HG03060 (cell line): Measurements from ENCODE around the gene TOP2A.
"Not testable (repeated sequence)": the region's sequence is repeated elsewhere in the genome, so short reads cannot be mapped to it uniquely, and the experiment has no call there.

Experiments
- ATAC-seq: cut with Tn5 transposase; IDR thresholded peaks from one replicate; pipeline ENCODE4 v1.9.1; 2021; ENCODE audit warnings: low read depth, moderate number of reproducible peaks; ENCODE audit not compliant: unreplicated experiment

TOP2A gene

DNA sequence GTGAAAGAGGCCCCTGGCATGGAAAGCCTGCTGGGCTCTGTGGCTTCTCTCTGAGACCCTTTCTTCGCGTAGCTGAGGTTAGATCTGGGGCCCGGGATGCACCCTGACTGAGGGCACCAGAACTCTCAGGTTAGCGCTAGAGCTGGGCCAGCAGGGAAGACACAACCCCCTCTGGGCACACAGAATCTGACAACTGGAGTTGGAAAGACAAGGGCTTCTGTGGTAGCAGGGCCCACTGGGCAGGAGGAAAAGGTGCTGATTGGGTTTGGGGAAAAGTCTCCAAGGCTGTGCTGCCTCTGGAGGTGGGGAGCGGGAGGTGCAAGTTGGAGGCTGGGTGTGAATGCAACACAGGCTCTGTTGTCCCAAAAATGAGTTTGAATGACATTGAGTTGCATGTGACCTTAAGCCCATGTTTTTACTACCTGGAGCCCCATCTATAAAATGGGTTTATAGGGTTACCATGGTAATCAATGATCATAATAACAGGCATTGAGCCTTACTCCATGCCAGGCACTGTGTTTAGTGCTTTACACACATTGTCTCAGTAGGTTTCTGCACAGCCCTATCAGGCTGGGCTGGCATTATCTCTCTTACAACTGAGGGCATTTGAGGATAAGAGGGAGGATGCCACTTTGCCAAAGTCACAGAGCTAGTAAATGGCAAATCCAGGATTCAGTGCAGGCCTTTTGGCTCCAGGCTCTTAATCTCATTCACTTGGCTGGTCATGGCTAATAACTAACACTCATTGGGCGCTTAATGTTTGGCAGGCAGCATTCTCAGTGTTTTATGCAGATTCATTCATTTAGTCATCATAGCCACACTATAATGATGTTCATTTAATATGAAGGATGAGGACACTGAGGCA, 16.1 kb upstream of the TOP2A start:
- no peak for ATAC-seq

DNA sequence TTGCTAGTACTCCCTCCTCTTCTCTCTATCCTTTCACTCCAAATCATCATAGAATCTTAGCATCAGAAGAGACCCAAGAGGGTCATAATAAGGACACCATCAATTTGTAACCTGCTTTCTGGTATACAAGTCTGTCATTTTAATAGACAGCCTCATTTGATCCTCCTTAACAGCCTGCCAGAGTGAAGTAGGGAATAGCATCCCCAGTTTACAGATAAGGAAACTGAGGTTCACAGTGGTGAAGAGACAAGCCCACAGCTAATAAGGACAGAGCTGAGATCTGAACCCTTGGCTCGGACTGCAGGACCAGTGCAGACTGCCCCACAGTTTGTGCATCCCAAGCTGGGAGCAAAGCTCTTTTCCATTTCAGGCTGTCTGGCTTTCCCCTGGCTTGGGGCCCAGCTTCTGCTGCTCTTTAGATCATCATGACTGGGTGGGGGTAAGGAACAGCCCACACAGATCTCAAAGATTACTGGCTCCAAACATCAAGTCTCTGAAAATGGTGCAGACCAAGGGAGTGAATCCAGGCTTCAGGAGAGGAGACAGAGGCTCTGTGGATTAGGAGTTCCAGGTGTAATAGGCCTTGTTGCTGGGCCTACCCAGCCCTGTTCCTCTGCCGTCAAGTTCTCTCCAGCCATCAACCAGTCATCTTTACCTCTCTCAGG, 15.3 kb upstream of the TOP2A start:
- no peak for ATAC-seq

DNA sequence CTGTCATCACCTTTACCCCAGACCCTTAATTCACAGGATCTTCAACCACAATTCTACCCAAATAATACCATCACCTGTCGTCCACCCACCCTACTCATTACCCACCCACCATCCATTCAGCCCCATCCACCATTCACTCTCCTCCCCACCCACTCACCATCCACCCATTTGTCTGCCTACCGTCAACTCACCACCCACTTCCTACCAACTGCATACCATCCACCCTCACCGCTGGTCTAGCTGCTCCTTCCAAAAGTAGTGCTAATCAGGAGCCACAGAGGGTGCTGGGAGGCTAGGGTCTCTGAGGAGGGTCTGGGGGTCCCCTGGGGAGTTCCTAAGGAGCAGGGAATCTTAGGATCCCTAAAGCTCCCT, 13.5 kb upstream of the TOP2A start:
- no peak for ATAC-seq

DNA sequence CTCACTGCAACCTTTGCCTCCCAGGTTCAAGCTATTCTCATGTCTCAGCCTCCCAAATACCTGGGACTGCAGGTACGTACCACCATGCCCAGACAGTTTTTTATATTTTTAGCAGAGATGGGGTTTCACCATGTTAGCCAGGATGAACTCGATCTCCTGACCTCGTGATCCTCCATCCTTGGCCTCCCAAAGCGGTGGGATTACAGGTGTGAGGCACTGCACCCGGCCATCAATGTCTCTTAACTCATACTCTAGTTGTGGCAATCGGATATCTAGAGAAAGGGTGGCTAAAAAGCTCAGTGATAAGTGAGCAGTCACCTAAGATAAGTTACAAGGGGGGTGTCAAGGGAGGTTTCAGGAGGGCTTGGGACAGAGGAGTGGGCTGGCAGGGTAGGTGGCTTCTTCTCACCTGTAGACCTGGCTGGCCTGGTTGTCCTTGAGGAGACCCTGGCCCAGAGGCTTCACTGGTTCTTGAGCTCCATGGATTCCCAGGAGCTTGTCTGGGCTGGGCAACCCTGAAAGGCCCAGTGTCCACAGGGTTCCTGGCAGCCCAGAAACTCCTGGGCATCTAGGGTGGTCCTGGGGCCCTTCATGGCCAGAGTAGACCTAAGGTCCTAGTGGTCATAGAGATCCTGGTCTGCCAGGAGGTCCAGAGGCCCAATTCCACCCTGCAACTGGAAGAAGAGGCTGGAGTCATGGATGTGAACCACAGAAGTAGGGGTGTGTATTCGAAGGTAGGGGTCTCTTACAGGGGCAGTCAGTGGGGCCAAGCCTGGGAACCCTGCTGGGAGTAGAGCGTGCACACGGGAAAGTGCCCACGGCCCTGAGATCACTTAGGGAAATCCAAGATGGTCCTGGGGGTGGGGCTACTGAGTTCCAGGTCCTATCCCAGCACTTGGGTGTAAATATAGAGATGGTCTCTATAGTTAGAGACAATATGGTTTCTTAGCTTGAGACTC, 12.9 kb upstream of the TOP2A start:
- no peak for ATAC-seq

DNA sequence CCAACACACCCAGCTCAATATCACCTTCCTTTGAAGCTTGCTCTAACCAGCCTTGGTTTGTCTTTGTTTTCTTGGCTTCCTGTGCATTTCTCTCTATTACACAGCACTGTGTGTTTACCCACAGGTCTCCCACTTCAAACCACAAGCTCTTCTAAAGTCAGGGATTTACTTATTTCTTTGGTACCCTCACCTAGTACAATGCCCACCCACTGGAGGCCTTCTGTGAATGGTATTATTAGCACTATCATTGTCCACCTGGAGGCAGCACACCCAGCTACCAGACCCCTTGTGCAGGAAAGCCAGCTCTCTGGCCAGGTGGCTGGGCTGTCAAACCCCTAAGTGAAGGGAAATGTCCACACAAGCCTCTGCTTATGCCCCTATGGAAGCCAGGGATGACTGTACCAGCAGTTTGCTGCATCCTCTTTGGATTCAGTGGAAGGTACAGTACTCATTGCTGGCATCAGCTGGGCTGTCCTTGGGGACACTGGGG, 9.4 kb upstream of the TOP2A start:
- ATAC-seq: no peak

DNA sequence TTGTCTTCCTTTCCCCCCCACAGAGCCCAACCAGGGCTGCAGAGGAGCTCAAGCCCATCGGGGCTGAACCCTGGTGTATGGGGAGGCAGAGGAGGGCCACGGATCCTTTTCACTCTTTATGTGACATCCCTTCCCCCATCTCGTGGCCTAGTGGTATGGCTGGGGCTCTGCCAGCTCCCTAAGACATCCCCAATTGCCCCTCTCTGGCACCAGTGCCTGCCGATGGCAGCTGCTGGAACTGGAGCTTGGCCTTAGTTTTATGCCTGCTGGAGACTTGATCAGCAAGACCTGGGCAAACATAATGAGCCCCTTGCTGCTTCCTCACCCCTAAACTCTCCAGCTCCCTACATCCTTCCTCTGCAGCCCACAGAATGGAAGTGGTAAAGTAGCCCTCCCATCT, 8.0 kb upstream of the TOP2A start:
- no peak for ATAC-seq

DNA sequence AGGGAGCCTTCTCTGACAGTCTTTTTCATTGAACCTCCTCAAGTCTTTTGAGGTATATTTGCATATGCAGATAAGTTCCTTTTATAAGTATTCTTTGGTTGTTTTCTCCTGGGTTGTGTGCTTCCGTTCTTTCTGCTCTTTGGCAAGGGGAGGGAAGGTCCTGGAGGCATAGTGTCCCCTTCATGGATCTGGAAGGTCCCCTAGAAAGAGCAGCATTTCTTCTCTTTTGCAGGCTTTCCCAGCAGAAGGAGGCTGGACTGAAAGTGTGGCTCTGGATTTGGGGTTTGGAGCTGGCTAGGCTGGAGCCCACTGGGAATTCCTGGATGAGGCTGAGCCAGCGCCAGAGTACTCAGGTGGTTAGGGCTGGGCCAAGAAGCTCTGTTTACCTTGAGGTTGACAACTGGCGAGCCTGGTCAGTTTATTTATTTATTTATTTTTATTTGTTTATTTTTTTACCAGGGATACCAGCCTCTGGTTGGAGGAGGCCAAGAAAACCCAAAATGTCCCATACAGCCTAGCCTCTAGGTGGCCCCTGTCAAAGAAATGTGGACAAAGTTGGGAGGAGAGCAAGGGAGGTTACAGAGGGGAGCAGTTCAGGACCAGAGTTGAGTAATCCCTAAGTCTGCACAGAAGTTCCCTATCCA, 5.4 kb upstream of the TOP2A start:
- no peak for ATAC-seq

DNA sequence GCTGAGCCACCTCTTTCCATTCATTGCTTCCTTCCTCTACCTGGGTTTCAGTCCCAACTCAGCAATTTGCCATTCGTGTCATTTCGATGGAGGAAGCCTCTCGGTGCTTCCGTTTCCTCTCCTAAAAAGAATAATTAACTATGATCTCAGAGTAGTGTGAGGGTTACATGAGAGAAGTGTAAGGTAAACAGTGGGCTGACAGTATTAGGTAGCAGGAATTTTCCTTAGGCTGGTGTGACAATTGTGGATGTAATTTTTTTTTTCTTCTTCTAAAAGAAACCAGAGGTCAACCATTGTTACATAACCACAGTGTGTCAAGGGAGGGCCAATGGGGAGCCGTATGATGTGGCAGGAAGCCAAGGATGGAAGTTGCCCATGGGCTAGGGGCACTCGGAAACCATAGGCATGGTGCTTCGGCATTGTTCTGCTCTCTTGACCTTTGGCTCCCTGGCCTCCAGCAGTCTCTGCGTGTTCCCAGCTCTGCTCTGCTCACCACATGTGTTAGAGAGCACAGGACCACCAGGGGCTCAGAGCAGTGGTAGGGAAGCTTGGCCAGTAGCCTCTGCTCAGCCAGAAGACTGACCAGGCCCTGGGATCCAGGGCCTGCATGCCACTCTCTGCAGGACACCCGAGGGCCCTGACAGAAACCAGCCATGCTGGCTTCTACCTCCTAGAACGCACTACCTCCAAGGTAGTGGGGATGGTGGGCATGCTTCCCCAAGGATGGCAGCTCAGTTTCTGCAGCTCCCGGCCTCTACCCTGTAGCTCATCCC, 2.0 kb upstream of the TOP2A start:
- no peak for ATAC-seq

DNA sequence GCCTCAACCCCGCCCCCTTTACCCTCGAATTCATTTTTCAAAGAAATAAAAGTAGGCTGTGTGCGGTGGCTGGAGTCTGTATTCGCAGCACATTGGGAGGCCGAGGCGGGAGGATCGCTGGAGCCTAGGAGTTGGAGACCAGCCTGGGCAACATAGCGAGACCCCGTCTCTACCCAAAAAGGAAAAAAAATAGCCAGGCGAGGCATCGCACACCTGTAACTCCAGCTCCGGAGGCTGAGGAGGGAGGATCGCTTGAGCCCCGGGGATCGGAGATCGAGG, 671 bp upstream of the TOP2A start:
- ATAC-seq: no peak

DNA sequence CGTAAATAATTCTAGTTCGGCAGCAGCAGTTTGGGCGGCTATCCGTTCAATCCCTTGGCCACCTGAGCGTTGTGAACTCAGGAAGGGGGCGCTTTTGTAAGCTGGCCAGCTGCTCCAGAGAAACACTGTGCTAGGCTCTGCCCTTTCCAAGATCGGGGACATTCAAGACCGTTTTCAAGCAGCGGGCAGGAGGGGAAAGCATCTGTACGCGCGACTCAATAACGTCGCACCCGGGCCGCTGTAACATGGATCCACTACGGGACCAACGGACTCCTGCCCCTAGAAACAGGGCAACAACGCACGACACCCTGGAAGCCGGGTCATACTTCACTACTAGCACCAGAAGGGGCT, 463 bp downstream of the TOP2A start:
- no peak for ATAC-seq

DNA sequence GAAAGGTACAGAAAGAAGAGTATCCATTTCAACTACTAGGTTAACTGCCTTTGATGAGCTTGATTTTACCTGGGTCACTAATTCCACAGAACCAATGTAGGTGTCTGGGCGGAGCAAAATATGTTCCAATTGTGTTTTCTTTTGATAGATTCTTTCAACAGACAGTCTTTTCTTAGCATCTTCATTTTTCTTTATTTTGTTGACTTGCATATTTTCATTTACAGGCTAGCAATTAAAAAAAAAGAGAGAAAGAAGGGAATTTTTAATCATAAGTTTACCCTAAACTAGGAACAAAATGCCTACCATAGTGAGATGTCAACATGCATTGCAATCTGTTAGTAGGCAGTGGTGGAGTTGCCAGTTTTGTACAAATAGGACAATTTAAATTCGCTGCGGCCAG, 1.0 kb downstream of the TOP2A start:
- ATAC-seq: no peak

DNA sequence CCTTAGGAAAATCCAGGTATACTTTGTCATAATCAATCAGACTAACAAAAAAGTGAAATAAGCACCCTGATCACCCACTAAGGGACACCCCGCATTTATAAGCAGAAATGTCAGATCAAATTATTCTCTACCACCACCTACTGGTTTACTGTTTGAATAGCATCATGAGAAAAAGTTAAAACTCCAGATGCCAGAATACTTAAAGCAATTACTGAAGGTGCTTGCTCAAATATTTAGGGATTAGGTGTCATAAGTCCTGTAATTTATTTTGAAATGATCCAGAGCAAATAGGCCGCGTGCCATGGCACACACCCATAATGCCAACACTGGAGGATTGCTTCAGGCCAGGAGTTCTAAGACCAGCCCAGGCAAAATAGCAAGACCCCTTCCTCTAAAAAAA, 2.3 kb downstream of the TOP2A start:
- ATAC-seq: no peak

DNA sequence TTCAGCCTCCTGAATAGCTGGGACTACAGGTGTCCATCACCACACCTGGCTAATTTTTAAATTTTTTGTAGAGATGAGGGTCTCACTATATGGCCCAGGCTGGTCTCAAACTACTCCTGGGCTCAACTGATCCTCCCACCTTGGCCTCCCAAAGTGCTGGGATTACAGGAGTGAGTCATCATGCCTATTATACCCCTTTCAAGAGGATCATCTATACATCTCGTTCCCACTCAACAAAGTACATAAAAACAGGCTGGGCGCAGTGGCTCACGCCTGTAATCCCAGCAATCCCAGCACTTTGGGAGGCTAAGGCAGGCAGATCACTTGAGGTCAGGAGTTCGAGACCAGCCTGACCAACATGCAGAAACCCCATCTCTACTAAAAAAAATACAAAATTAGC, 3.4 kb downstream of the TOP2A start:
- not testable (repeated sequence) for ATAC-seq

DNA sequence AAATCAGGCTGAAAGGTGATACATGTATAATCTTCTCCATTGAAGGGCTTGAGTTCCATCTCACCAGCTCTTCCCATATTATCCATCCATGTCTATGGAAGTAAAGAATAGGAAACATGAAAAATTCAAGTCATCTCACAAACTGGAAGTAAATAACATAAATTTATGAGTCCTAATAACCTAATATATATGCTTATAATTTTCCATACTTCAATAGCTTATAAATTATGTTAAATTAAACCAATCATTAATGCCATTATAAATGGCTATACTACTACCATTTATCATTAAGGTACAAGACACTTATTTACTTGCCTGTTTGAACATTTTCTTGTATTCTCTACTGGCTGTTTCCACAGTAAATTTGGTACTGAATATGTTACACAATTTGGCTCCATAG, 4.8 kb downstream of the TOP2A start:
- ATAC-seq: no peak

DNA sequence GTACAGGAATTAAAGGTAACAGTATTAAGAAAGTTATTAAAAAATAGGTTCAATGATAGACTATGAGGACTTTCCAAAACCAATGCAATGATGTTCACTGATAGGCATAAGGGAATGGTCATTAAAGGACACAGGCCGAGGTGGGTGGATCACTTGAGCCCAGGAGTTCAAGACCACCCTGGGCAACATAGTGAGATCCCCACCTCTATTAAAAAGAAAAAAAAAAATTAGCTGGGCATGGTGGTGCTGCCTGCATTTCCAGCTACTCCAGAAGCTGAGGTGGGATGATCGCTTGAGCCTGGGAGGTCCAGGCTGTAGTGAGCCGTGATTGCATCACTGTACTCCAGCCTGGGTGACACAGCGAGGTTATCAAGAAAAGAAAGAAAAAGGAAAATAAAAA, 5.9 kb downstream of the TOP2A start:
- ATAC-seq: no peak

DNA sequence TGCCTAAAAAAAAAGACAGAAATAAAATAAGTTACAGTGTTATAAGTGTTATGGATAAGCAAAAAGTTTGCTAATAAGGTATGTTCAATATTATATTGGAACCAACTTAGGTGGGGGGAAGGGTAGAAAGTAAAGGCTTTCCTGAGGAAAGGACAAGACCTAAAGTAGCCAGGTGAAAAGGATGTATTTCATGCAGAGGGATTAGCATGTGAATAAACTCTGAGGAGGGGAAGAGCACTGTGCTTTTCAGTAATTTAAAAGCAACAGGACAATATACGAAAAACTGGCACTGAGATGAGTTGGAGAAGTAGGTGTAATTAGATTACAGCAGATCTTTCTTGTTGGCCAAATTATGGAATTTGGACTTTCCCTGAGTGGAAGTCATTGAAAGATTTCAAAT, 7.6 kb downstream of the TOP2A start:
- no peak for ATAC-seq

DNA sequence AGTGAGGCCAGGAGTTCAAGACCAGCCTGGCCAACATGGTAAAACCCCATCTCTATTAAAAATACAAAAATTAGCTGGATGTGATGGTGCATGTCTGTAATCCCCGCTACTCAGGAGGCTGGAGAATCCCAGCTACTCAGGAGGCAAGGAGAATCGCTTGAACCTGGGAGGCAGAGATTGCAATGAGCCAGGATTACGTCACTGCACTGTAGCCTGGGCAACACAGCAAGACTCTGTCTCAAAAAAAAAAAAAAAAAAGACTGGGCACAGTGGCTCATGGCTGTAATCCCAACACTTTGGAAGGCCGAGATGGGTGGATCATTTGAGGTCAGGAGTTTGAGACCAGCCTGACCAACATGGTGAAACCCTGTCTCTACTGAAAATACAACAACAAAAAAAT, 8.2 kb downstream of the TOP2A start:
- not testable (repeated sequence) for ATAC-seq

DNA sequence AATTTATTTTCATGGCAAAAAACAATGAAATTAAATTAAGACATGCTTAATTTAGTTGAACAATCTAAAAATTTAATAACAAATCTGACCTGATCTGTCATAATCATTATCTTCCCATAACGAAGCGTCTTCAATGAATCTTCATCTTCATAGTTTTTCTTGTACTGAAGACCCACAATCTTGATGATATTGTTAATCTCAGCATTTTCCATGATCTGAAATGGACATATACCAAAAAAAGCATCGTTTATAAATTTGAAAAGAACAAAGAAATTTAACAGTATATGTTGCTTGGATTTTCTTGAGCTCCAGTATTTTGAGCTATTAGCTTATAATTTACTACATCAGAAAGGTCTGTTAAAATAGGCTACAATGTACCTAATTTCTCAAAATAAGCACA, 10.2 kb downstream of the TOP2A start:
- no peak for ATAC-seq

DNA sequence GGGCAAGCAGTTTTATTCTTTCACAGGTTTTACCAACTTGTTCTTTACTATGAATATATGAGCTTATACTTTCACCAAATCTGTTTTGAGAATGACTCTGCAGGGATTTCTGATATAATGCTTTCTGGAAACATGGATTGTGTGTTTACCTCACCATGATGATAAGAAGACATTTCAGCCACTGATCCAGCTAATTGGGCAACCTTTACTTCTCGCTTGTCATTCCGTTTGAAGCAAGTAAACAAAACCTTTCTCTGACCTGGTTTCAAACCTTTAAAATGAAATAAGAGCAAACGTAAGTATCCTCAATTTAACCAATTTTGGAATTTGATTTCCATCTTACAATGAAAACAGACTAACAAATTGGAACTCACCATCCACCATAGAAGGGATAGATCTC, 13.7 kb downstream of the TOP2A start:
- no peak for ATAC-seq

DNA sequence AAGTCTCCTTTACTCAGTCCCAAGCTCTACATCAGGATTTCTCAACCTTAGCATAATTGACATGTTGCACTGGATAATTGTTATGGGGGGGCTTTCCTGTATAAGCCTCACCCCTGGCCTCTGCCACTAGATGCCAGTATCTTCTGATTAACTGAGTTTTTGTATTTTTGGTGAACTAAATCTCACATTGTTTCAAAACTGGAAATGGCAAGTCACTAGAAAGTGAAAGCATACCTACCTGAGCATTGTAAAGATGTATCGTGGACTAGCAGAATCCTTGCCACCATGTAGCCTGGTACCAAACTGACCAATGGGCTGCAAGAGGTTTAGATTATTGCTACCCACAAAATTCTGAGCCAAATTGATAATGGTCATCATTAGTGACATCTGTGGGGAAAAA, 15.0 kb downstream of the TOP2A start:
- ATAC-seq: no peak
